HepG2 (cell line): ENCODE measurements around the gene TMEM198. TPM values are rescaled to one million over a fixed set of nuclear protein-coding genes. Genes with fewer than 3 reads are reported as not detected.

Experiments used
- AHR ChIP-seq: IDR thresholded peaks from 2 replicates; pipeline ENCODE4 v1.6.1; 2018; ENCODE audit warnings: missing genetic modification reagents, missing compliant biosample characterization
- ATF7-NPFF ChIP-seq: sonication (generic); formaldehyde crosslinking; IDR thresholded peaks from 2 replicates; pipeline ENCODE4 v1.8.1; 2023; ENCODE audit warnings: mild to moderate bottlenecking, low read depth, missing genetic modification reagents, moderate library complexity
- MAFG ChIP-seq: sonication (generic); formaldehyde crosslinking; IDR thresholded peaks from 2 replicates; pipeline ENCODE4 v1.5.1; 2020; ENCODE audit warnings: mild to moderate bottlenecking, missing genetic modification reagents
- MXD4 ChIP-seq: IDR thresholded peaks from 2 replicates; pipeline ENCODE4 v1.6.1; 2016; ENCODE audit warnings: mild to moderate bottlenecking, missing biosample characterization, missing genetic modification reagents
- NFYC ChIP-seq: IDR thresholded peaks from 2 replicates; pipeline ENCODE4 v1.6.1; 2016; ENCODE audit warnings: missing genetic modification reagents, missing compliant biosample characterization
- NPAS2 ChIP-seq: sonication (generic); formaldehyde crosslinking; IDR thresholded peaks from 2 replicates; pipeline ENCODE4 v1.8.0; 2022; ENCODE audit warnings: mild to moderate bottlenecking, missing genetic modification reagents, borderline replicate concordance
- SP4 ChIP-seq: sonication (generic); formaldehyde crosslinking; IDR thresholded peaks from 2 replicates; pipeline ENCODE4 v1.8.1; 2023; ENCODE audit warnings: mild to moderate bottlenecking, missing genetic modification reagents
- TRIM24 ChIP-seq: sonication (generic); formaldehyde crosslinking; IDR thresholded peaks from 2 replicates; pipeline ENCODE4 v1.8.0; 2022; ENCODE audit warnings: mild to moderate bottlenecking, missing genetic modification reagents
- ZBTB37 ChIP-seq: sonication (generic); formaldehyde crosslinking; IDR thresholded peaks from 2 replicates; pipeline ENCODE4 v1.4.0; 2020; ENCODE audit warnings: mild to moderate bottlenecking, missing genetic modification reagents
- ZFY ChIP-seq: sonication (generic); formaldehyde crosslinking; IDR thresholded peaks from 2 replicates; pipeline ENCODE4 v1.4.0; 2020; ENCODE audit warnings: missing genetic modification reagents
- ZNF138 ChIP-seq: sonication (generic); formaldehyde crosslinking; IDR thresholded peaks from 2 replicates; pipeline ENCODE4 v1.5.0; 2020; ENCODE audit warnings: mild to moderate bottlenecking, low read depth, missing genetic modification reagents
- ZNF280B ChIP-seq: sonication (generic); formaldehyde crosslinking; IDR thresholded peaks from 2 replicates; pipeline ENCODE4 v1.5.0; 2020; ENCODE audit warnings: missing genetic modification reagents, mild to moderate bottlenecking, borderline replicate concordance
- ZNF335 ChIP-seq: sonication (generic); formaldehyde crosslinking; IDR thresholded peaks from 2 replicates; pipeline ENCODE4 v1.4.0; 2020; ENCODE audit warnings: missing genetic modification reagents
- ZNF33B ChIP-seq: sonication (generic); formaldehyde crosslinking; IDR thresholded peaks from 2 replicates; pipeline ENCODE4 v1.5.1; 2020; ENCODE audit warnings: mild to moderate bottlenecking, missing genetic modification reagents
- ZNF451 ChIP-seq: sonication (generic); formaldehyde crosslinking; IDR thresholded peaks from 2 replicates; pipeline ENCODE4 v1.5.0; 2020; ENCODE audit warnings: mild to moderate bottlenecking, missing genetic modification reagents
- ZNF543 ChIP-seq: sonication (generic); formaldehyde crosslinking; IDR thresholded peaks from 2 replicates; pipeline ENCODE4 v1.4.0; 2020; ENCODE audit warnings: mild to moderate bottlenecking, missing genetic modification reagents
- ZNF775 ChIP-seq: sonication (generic); formaldehyde crosslinking; IDR thresholded peaks from 2 replicates; pipeline ENCODE4 v1.4.0; 2020; ENCODE audit warnings: missing genetic modification reagents, mild to moderate bottlenecking, moderate library complexity, borderline replicate concordance
- polyA plus RNA-seq, 8 experiments: library from polyadenylated mRNA; depleted of rRNA in 3 of 8; stranded (reverse) in 7 of 8; unstranded in 1 of 8; fragments of >200 nt; fragmentation: Illumina TruSeq in 4 of 8; extraction: Trizol in 4 of 8; gene quantifications; 2 replicates each; pipeline versions ENCODE4 v1.2.1 to v1.2.3, GENCODE V29; 2011 to 2016; ENCODE audit warnings: low read depth in 4 of 8, missing spikeins in 1 of 8, mixed read lengths in 1 of 8; ENCODE audit not compliant: insufficient read depth in 1 of 8
- total RNA-seq, 5 experiments: library from RNA; depleted of rRNA; stranded (reverse); fragments of >200 nt; fragmentation: Illumina TruSeq; extraction: Trizol; gene quantifications; 2 replicates each; pipeline ENCODE4 v1.2.3, GENCODE V29; 2016; ENCODE audit warnings: low read depth in 1 of 5
- TF ChIP-seq, protein P1 (sequence below): IDR thresholded peaks from 2 replicates; pipeline ENCODE4 v1.6.1; 2016; ENCODE audit warnings: missing compliant biosample characterization, missing genetic modification reagents, borderline replicate concordance
- TF ChIP-seq, protein P2 (sequence below): sonication (generic); formaldehyde crosslinking; IDR thresholded peaks from 2 replicates; pipeline ENCODE4 v1.5.0; 2020; ENCODE audit warnings: mild to moderate bottlenecking, missing genetic modification reagents
- TF ChIP-seq, protein P3 (sequence below): IDR thresholded peaks from 2 replicates; pipeline ENCODE4 v1.6.1; 2012; ENCODE audit warnings: low read length, improper control_type of control experiment

TMEM198 gene
- total and polyA plus RNA-seq, 2 of the 13 experiments (the other 11 are each of a cell fraction or from before 2014, with no cell fraction given) = 17.3 to 23.5 TPM

DNA sequence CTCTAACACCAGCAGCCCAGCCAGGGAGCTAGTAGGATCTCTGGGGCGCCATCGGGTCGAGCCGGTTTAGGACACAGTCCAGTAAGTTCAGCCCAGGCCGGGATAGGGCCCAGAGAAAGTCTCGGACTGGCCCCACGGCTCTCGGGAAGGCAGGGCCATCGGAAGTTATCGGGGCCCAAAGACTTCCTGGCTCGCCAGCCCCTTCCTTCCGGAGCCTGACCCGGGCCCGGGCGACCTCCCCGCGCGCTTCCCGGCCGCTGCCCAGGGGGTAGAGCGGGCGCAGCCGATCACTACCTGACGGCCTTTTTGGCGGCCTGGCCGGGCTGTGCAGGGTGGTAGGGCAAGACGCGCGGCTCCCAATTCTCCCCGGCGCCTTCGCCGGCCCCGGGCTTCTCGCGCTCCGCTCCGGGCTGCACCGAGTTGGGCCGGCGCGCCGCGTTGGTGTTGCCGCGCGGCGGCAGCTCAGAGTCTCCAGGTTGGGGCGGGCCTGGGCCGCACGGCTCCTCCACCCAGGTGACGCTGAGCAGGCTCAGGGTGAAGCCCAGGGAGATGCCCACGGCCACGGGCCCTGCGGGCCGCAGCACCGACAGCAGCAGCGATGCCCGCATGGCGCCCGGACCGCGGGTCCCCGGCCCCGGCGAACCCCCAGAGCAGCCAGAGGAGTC, 765 bp upstream of the TMEM198 start (continued):
- TF ChIP-seq ZBTB37 (CRISPR knock-in tag) (no peak), ZNF138 (no peak; the same call in none of the 2 replicates), ZNF33B (no peak), TRIM24 (CRISPR knock-in tag) (no peak), AHR (CRISPR knock-in tag) (peak; percentile 56; the same call in 1 of the 2 replicates), NFYC (CRISPR knock-in tag) (no peak), SP4 (CRISPR knock-in tag) (no peak), ZFY (CRISPR knock-in tag) (peak; percentile 83), NPAS2 (CRISPR knock-in tag) (no peak), ZNF451 (CRISPR knock-in tag) (no peak), ATF7-NPFF (peak; percentile 49; the same call in 1 of the 2 replicates), MAFG (no peak), ZNF280B (CRISPR knock-in tag) (no peak), ZNF775 (CRISPR knock-in tag) (no peak), ZNF335 (no peak), ZNF543 (CRISPR knock-in tag) (peak; percentile 3; the same call in 1 of the 2 replicates), MXD4 (CRISPR knock-in tag) (no peak)
- TF ChIP-seq, protein P1, sequence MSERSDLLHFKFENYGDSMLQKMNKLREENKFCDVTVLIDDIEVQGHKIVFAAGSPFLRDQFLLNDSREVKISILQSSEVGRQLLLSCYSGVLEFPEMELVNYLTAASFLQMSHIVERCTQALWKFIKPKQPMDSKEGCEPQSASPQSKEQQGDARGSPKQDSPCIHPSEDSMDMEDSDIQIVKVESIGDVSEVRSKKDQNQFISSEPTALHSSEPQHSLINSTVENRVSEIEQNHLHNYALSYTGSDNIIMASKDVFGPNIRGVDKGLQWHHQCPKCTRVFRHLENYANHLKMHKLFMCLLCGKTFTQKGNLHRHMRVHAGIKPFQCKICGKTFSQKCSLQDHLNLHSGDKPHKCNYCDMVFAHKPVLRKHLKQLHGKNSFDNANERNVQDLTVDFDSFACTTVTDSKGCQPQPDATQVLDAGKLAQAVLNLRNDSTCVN (CRISPR knock-in tag) = no peak
- TF ChIP-seq, protein P2, sequence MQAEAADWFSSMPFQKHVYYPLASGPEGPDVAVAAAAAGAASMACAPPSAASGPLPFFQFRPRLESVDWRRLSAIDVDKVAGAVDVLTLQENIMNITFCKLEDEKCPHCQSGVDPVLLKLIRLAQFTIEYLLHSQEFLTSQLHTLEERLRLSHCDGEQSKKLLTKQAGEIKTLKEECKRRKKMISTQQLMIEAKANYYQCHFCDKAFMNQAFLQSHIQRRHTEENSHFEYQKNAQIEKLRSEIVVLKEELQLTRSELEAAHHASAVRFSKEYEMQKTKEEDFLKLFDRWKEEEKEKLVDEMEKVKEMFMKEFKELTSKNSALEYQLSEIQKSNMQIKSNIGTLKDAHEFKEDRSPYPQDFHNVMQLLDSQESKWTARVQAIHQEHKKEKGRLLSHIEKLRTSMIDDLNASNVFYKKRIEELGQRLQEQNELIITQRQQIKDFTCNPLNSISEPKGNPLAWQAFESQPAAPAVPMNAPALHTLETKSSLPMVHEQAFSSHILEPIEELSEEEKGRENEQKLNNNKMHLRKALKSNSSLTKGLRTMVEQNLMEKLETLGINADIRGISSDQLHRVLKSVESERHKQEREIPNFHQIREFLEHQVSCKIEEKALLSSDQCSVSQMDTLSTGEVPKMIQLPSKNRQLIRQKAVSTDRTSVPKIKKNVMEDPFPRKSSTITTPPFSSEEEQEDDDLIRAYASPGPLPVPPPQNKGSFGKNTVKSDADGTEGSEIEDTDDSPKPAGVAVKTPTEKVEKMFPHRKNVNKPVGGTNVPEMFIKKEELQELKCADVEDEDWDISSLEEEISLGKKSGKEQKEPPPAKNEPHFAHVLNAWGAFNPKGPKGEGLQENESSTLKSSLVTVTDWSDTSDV (CRISPR knock-in tag) = peak; percentile 1; the same call in 1 of the 2 replicates
- TF ChIP-seq, protein P3, sequence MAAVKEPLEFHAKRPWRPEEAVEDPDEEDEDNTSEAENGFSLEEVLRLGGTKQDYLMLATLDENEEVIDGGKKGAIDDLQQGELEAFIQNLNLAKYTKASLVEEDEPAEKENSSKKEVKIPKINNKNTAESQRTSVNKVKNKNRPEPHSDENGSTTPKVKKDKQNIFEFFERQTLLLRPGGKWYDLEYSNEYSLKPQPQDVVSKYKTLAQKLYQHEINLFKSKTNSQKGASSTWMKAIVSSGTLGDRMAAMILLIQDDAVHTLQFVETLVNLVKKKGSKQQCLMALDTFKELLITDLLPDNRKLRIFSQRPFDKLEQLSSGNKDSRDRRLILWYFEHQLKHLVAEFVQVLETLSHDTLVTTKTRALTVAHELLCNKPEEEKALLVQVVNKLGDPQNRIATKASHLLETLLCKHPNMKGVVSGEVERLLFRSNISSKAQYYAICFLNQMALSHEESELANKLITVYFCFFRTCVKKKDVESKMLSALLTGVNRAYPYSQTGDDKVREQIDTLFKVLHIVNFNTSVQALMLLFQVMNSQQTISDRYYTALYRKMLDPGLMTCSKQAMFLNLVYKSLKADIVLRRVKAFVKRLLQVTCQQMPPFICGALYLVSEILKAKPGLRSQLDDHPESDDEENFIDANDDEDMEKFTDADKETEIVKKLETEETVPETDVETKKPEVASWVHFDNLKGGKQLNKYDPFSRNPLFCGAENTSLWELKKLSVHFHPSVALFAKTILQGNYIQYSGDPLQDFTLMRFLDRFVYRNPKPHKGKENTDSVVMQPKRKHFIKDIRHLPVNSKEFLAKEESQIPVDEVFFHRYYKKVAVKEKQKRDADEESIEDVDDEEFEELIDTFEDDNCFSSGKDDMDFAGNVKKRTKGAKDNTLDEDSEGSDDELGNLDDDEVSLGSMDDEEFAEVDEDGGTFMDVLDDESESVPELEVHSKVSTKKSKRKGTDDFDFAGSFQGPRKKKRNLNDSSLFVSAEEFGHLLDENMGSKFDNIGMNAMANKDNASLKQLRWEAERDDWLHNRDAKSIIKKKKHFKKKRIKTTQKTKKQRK = no peak
